Stomach (tissue), 9 donors: ENCODE data around the gene TULP1. TPM values are rescaled to one million over a fixed set of nuclear protein-coding genes. Genes with fewer than 3 reads are reported as not detected.

Source experiments
- DNase-seq, 2 donors: peaks; one replicate each; pipeline versions ENCODE4 v3.0.0 to v3.0.0-alpha.2; 2013 to 2019
- H3K27ac ChIP-seq, 5 donors: fragments of 200-600 bp in 4 of 5; sonication (generic) in 4 of 5; one replicate each; pipeline ENCODE4 v1.5.1; 2013 to 2019; ENCODE audit warnings: mild to moderate bottlenecking in 1 of 5, moderate library complexity in 1 of 5
- H3K27me3 ChIP-seq, 3 donors: fragments of 200-600 bp; sonication (generic); one replicate each; pipeline ENCODE4 v1.5.1; 2017 to 2019; ENCODE audit warnings: mixed run types in 1 of 3
- H3K36me3 ChIP-seq, 4 donors: fragments of 200-600 bp; sonication (generic); 1 replicate in 3 of 4; 2 replicates in 1 of 4; pipeline ENCODE4 v1.5.1; 2016 to 2019
- H3K4me1 ChIP-seq, 4 donors: fragments of 200-600 bp; sonication (generic); one replicate each; pipeline ENCODE4 v1.5.1; 2016 to 2019
- H3K4me3 ChIP-seq, 4 donors: fragments of 200-600 bp; sonication (generic) in 3 of 4; one replicate each; pipeline ENCODE4 v1.5.1; 2016 to 2019; ENCODE audit warnings: mild to moderate bottlenecking in 1 of 4
- H3K9me3 ChIP-seq, 4 donors: fragments of 200-600 bp; sonication (generic); one replicate each; pipeline ENCODE4 v1.5.1; 2016 to 2019
- CTCF ChIP-seq, 7 experiments: fragments of 450-650 bp in 4 of 7; fragments of 200-600 bp in 3 of 7; sonication (generic) in 3 of 7; IDR thresholded peaks; one replicate each; pipeline ENCODE4 v1.5.1; 2016 to 2019; ENCODE audit warnings: antibody characterized with exemption in 7 of 7, control low read depth in 2 of 7, mild to moderate bottlenecking in 1 of 7
- EP300 ChIP-seq: sonication (generic); formaldehyde crosslinking; IDR thresholded peaks from one replicate; pipeline ENCODE4 v1.6.1; 2017; ENCODE audit warnings: antibody characterized with exemption
- POLR2A ChIP-seq, 4 donors: fragments of 450-650 bp; IDR thresholded peaks; one replicate each; pipeline ENCODE4 v1.6.1; 2016; ENCODE audit warnings: antibody characterized with exemption in 4 of 4, control low read depth in 2 of 4, mild to moderate bottlenecking in 1 of 4, moderate library complexity in 1 of 4
- POLR2AphosphoS5 ChIP-seq, 3 donors: sonication (generic); formaldehyde crosslinking; IDR thresholded peaks; one replicate each; pipeline ENCODE4 v1.6.1; 2016; ENCODE audit warnings: antibody characterized with exemption in 3 of 3
- WGBS, 5 donors: extraction: QIAGEN DNeasy Blood & Tissue Kit in 3 of 5; methylation state at CpG; one replicate each; pipeline versions ENCODE4 v1.1.5 to v1.1.7; 2013 to 2018; 5-methylcytosine and 5-hydroxymethylcytosine counted together
- intact Hi-C: fragments of 100-400 bp; cut with DNase I; formaldehyde crosslinking; loops from one replicate; pipeline ENCODE4 v1.15.1; 2023; ENCODE audit warnings: low total_unique reads
- polyA plus RNA-seq, 3 donors: library from polyadenylated mRNA; stranded (reverse); fragments of 200-250 nt; gene quantifications; one replicate each; pipeline ENCODE4 v1.2.3, GENCODE V29; 2013
- total RNA-seq, 5 donors: library from RNA; depleted of rRNA; stranded (reverse); fragments of >200 nt; gene quantifications; one replicate each; pipeline versions ENCODE4 v1.1.0 to v1.2.3, GENCODE V29; 2014 to 2016
- donor health status: healthy with polysubstance abuse.
- donor health status: Bipolar disorder and iron deficiency.
- donor health status: healthy.

Gene TULP1
- total and polyA plus RNA-seq, 8 donors = 0.05 TPM; not detected in 7

- intact Hi-C loops = no loop called here
These were observed 690 bp downstream of the TULP1 start for GRCh38 chr6:35512006-35512405.

GRCh38 chr6:35511562-35511941, 1.1 kb downstream of the TULP1 start:
- H3K4me3 ChIP-seq = peak overlapping the region; percentile 9 to 28 (median 25)
- no peak for TF ChIP-seq POLR2A (IDR thresholded peaks at IDR 0.05)
- TF ChIP-seq EP300 = no peak
- no peak for TF ChIP-seq CTCF (IDR thresholded peaks at IDR 0.05)
- no peak for TF ChIP-seq POLR2AphosphoS5 (IDR thresholded peaks at IDR 0.05)
- no peaks in the 10 kb centered on the region for H3K36me3 ChIP-seq
- H3K27me3 ChIP-seq = peaks cover 0 to 56% (median 25%) of the 10 kb centered on the region in 3 donors
- intact Hi-C loops = no loop called here
- no peak overlapping the region for H3K27ac ChIP-seq
- peaks cover 0 to 14% (median 10%) of the 10 kb centered on the region in 4 donors for H3K4me1 ChIP-seq
- DNase-seq = no peak
- no peaks in the 10 kb centered on the region for H3K9me3 ChIP-seq
- 15 to 23% (median 19%) methylated on average over 11 to 32 of the region's 32 CpGs for WGBS, 5 donors

More at GRCh38 chr6:35512006-35512405, 690 bp downstream of the TULP1 start:
- Histone ChIP-seq H3K9me3 (no peaks in the 10 kb centered on the region), H3K36me3 (no peaks in the 10 kb centered on the region), H3K4me1 (peaks cover 0 to 14% (median 10%) of the 10 kb centered on the region in 4 donors), H3K27me3 (peaks cover 0 to 52% (median 25%) of the 10 kb centered on the region in 3 donors), H3K4me3 (peak overlapping the region; percentile 9 to 28 (median 25)), H3K27ac (no peak overlapping the region)
- 6 to 12% (median 9%) methylated on average over 19 to 26 of the region's 26 CpGs for WGBS, 5 donors
- TF ChIP-seq CTCF (IDR thresholded peaks at IDR 0.05) = no peak
- no peak for TF ChIP-seq POLR2AphosphoS5 (IDR thresholded peaks at IDR 0.05)
- TF ChIP-seq POLR2A (IDR thresholded peaks at IDR 0.05) = no peak
- no peak for DNase-seq

- H3K36me3 ChIP-seq = no peaks in the 10 kb centered on the region
- no peak for TF ChIP-seq CTCF (IDR thresholded peaks at IDR 0.05)
- TF ChIP-seq POLR2AphosphoS5 (IDR thresholded peaks at IDR 0.05) = no peak
- no peak for TF ChIP-seq POLR2A (IDR thresholded peaks at IDR 0.05)
- TF ChIP-seq EP300 = no peak
- intact Hi-C loops = no loop called here
- no peaks in the 10 kb centered on the region for H3K9me3 ChIP-seq
- WGBS, 5 donors = 53 to 73% (median 63%) methylated on average over 7 of the region's 7 CpGs
- peaks cover 0 to 14% (median 10%) of the 10 kb centered on the region in 4 donors for H3K4me1 ChIP-seq
- peaks cover 0 to 61% (median 25%) of the 10 kb centered on the region in 3 donors for H3K27me3 ChIP-seq
- peak overlapping the region in 1 of 4 donors; percentile 26 for H3K4me3 ChIP-seq
- no peak overlapping the region for H3K27ac ChIP-seq
- DNase-seq = no peak
These were observed 1.7 kb downstream of the TULP1 start for GRCh38 chr6:35510916-35511561.

- no peak for DNase-seq
These were observed 4.2 kb downstream of the TULP1 start for GRCh38 chr6:35508542-35508941.

More at GRCh38 chr6:35508542-35508941, 4.2 kb downstream of the TULP1 start:
- Histone ChIP-seq H3K27me3 (peaks cover 0 to 86% (median 28%) of the 10 kb centered on the region in 3 donors), H3K36me3 (no peaks in the 10 kb centered on the region), H3K9me3 (no peaks in the 10 kb centered on the region), H3K27ac (no peak overlapping the region), H3K4me1 (peaks cover 0 to 14% (median 10%) of the 10 kb centered on the region in 4 donors), H3K4me3 (no peak overlapping the region)
- intact Hi-C loops = no loop called here
- 48 to 65% (median 53%) methylated on average over 5 of the region's 5 CpGs for WGBS, 5 donors
- TF ChIP-seq POLR2AphosphoS5 (IDR thresholded peaks at IDR 0.05) (no peak), POLR2A (IDR thresholded peaks at IDR 0.05) (no peak), CTCF (IDR thresholded peaks at IDR 0.05) (no peak), EP300 (no peak)
